Measurements from ENCODE around the gene PTPRN2. TPM values are rescaled to one million over a fixed set of nuclear protein-coding genes. Genes with fewer than 3 reads are reported as not detected.

Gene PTPRN2
- total RNA-seq, 2 experiments from 2014 or later = 0.70 TPM; not detected in 1

GRCh38 chr7:158025686-158026600 is 561.7 kb downstream of the PTPRN2 start:
- H4K20me1 ChIP-seq (ENCODE audit: insufficient read depth, low read length) = no peaks in the 10 kb centered on the region
- ChIA-PET CTCF (ENCODE audit: unreplicated experiment) (no interaction called here), POLR2A (no interaction called here)
- H3K79me2 ChIP-seq (ENCODE audit: insufficient read depth, low read depth, low read length) = no peaks in the 10 kb centered on the region
- no TSS peak for BruUV-seq (replicated peaks)
- H3K9me2 ChIP-seq (ENCODE audit: insufficient read depth, low read length) = no peaks in the 10 kb centered on the region
- no peak overlapping the region for H3K4me2 ChIP-seq (ENCODE audit: low read length)
- no peak for DNase-seq (ENCODE audit: low spot score)
- intact Hi-C loops (cut with micrococcal nuclease; ENCODE audit: unreplicated experiment) = no loop called here
- no peaks in the 10 kb centered on the region for H3K36me3 ChIP-seq (ENCODE audit: insufficient read depth, low read length)
- TF ChIP-seq EZH2phosphoT487 (IDR thresholded peaks at IDR 0.05; ENCODE audit: borderline replicate concordance, low read depth, low read length) = no peak
- TF ChIP-seq CTCF (conservative IDR thresholded peaks at IDR 0.05; ENCODE audit: low read length) = no peak
- H3K27ac ChIP-seq (ENCODE audit: low read depth, low read length, poor library complexity, severe bottlenecking) = no peak overlapping the region
- no peak overlapping the region for H2AFZ ChIP-seq (ENCODE audit: low read length)
- H3K9me3 ChIP-seq (ENCODE audit: low read length) = no peaks in the 10 kb centered on the region
- no peaks in the 10 kb centered on the region for H3K4me1 ChIP-seq (ENCODE audit: insufficient read depth, low read length, poor library complexity, severe bottlenecking)
- H3K4me3 ChIP-seq (ENCODE audit: low read depth, low read length, poor library complexity, severe bottlenecking) = no peak overlapping the region

GRCh38 chr7:158024881-158025280 is 562.7 kb downstream of the PTPRN2 start:
- no peaks in the 10 kb centered on the region for H3K36me3 ChIP-seq (ENCODE audit: insufficient read depth, low read length)
- no peaks in the 10 kb centered on the region for H3K4me1 ChIP-seq (ENCODE audit: insufficient read depth, low read length, poor library complexity, severe bottlenecking)
- no peak for TF ChIP-seq CTCF (conservative IDR thresholded peaks at IDR 0.05; ENCODE audit: low read length)
- no peak for TF ChIP-seq EZH2phosphoT487 (IDR thresholded peaks at IDR 0.05; ENCODE audit: borderline replicate concordance, low read depth, low read length)
- H4K20me1 ChIP-seq (ENCODE audit: insufficient read depth, low read length) = no peaks in the 10 kb centered on the region
- H3K4me2 ChIP-seq (ENCODE audit: low read length) = no peak overlapping the region
- H3K9me3 ChIP-seq (ENCODE audit: low read length) = no peaks in the 10 kb centered on the region
- no peak overlapping the region for H3K27ac ChIP-seq (ENCODE audit: low read depth, low read length, poor library complexity, severe bottlenecking)
- H3K4me3 ChIP-seq (ENCODE audit: low read depth, low read length, poor library complexity, severe bottlenecking) = no peak overlapping the region
- H3K79me2 ChIP-seq (ENCODE audit: insufficient read depth, low read depth, low read length) = no peaks in the 10 kb centered on the region
- intact Hi-C loops (cut with micrococcal nuclease; ENCODE audit: unreplicated experiment) = no loop called here
- H3K9me2 ChIP-seq (ENCODE audit: insufficient read depth, low read length) = no peaks in the 10 kb centered on the region
- DNase-seq (ENCODE audit: low spot score) = no peak
- no TSS peak for BruUV-seq (replicated peaks)
- H2AFZ ChIP-seq (ENCODE audit: low read length) = no peak overlapping the region
- ChIA-PET POLR2A (no interaction called here), CTCF (ENCODE audit: unreplicated experiment) (no interaction called here)

GRCh38 chr7:158024351-158024715 is 563.3 kb downstream of the PTPRN2 start:
- intact Hi-C loops (cut with micrococcal nuclease; ENCODE audit: unreplicated experiment) = no loop called here
- H3K4me1 ChIP-seq (ENCODE audit: insufficient read depth, low read length, poor library complexity, severe bottlenecking) = no peaks in the 10 kb centered on the region
- no peaks in the 10 kb centered on the region for H4K20me1 ChIP-seq (ENCODE audit: insufficient read depth, low read length)
- H3K79me2 ChIP-seq (ENCODE audit: insufficient read depth, low read depth, low read length) = no peaks in the 10 kb centered on the region
- no peaks in the 10 kb centered on the region for H3K9me2 ChIP-seq (ENCODE audit: insufficient read depth, low read length)
- H2AFZ ChIP-seq (ENCODE audit: low read length) = no peak overlapping the region
- no peak overlapping the region for H3K4me3 ChIP-seq (ENCODE audit: low read depth, low read length, poor library complexity, severe bottlenecking)
- CTCF ChIA-PET (ENCODE audit: unreplicated experiment) = no interaction called here
- no TSS peak for BruUV-seq (replicated peaks)
- no peak for DNase-seq (ENCODE audit: low spot score)
- H3K4me2 ChIP-seq (ENCODE audit: low read length) = no peak overlapping the region
- H3K36me3 ChIP-seq (ENCODE audit: insufficient read depth, low read length) = no peaks in the 10 kb centered on the region
- POLR2A ChIA-PET = no interaction called here
- no peak overlapping the region for H3K27ac ChIP-seq (ENCODE audit: low read depth, low read length, poor library complexity, severe bottlenecking)
- TF ChIP-seq EZH2phosphoT487 (IDR thresholded peaks at IDR 0.05; ENCODE audit: borderline replicate concordance, low read depth, low read length) = no peak
- no peak for TF ChIP-seq CTCF (conservative IDR thresholded peaks at IDR 0.05; ENCODE audit: low read length)
- H3K9me3 ChIP-seq (ENCODE audit: low read length) = no peaks in the 10 kb centered on the region

Data from OCI-LY7 (cell line).